PC-3 (cell line): Measurements from ENCODE around the gene BMAL2. TPM values are rescaled to one million over a fixed set of nuclear protein-coding genes. Genes with fewer than 3 reads are reported as not detected.

Experiments
- ATAC-seq: fragments of 200-7000 bp; cut with Tn5 transposase; 2 replicates; pipeline ENCODE4 v1.9.1; 2020; ENCODE audit warnings: mild to moderate bottlenecking, moderate library complexity
- BruUV-seq: library from RNA; stranded (reverse); fragments of 400-500 nt; replicated peaks from 2 replicates; lab custom pipeline; 2021; lab: Mats Ljungman, UMichigan
- CTCF ChIA-PET: fragments of 300-600 bp; sonication (Branson Sonifier 250); formaldehyde crosslinking; loops from one replicate; lab custom pipeline; 2022; ENCODE audit warnings: antibody characterized with exemption; lab: Charles Lee
- POLR2A ChIA-PET: fragments of 300-600 bp; sonication (Branson Sonifier 250); formaldehyde crosslinking; loops from one replicate; lab custom pipeline; 2022; ENCODE audit warnings: antibody characterized with exemption; ENCODE audit not compliant: unreplicated experiment; lab: Charles Lee
- DNase-seq: peaks from one replicate; pipeline ENCODE4 v3.0.0-alpha.2; 2015
- H2AFZ ChIP-seq: fragments of 300-600 bp; sonication (generic); 2 replicates; pipeline ENCODE4 v1.6.0; 2016; ENCODE audit warnings: antibody characterized with exemption, low read length
- H3F3A ChIP-seq: fragments of 300-600 bp; sonication (generic); one replicate; pipeline ENCODE4 v1.6.0; 2017; ENCODE audit warnings: antibody characterized with exemption, low read length, control low read depth, mild to moderate bottlenecking; ENCODE audit not compliant: unreplicated experiment
- H3K27ac ChIP-seq: fragments of 300-600 bp; sonication (generic); 2 replicates; pipeline ENCODE4 v1.5.1; 2016; ENCODE audit warnings: mild to moderate bottlenecking, low read length
- H3K27me3 ChIP-seq: fragments of 300-600 bp; sonication (generic); 2 replicates; pipeline ENCODE4 v1.6.1; 2016; ENCODE audit warnings: low read length, mixed read lengths
- H3K36me3 ChIP-seq: fragments of 300-600 bp; sonication (generic); 2 replicates; pipeline ENCODE4 v1.6.1; 2016; ENCODE audit warnings: low read depth, mixed run types, low read length, mixed read lengths
- H3K4me1 ChIP-seq: fragments of 300-600 bp; sonication (generic); 2 replicates; pipeline ENCODE4 v1.5.1; 2016; ENCODE audit warnings: low read length; ENCODE audit not compliant: insufficient read depth
- H3K4me2 ChIP-seq: fragments of 300-600 bp; sonication (generic); 2 replicates; pipeline ENCODE4 v1.6.0; 2016; ENCODE audit warnings: low read length
- H3K4me3 ChIP-seq: fragments of 300-600 bp; sonication (generic); 2 replicates; pipeline ENCODE4 v1.5.1; 2016; ENCODE audit warnings: mild to moderate bottlenecking, low read length, mixed read lengths
- H3K79me2 ChIP-seq: fragments of 300-600 bp; sonication (generic); 2 replicates; pipeline ENCODE4 v1.6.1; 2017; ENCODE audit warnings: low read length, mixed read lengths
- H3K9ac ChIP-seq: fragments of 300-600 bp; sonication (generic); 2 replicates; pipeline ENCODE4 v1.6.0; 2016; ENCODE audit warnings: mild to moderate bottlenecking, low read length
- H3K9me2 ChIP-seq: fragments of 300-600 bp; sonication (generic); replicated peaks from 2 replicates; pipeline ENCODE4 v1.6.1; 2016; ENCODE audit warnings: mixed run types, low read length, mixed read lengths
- H3K9me3 ChIP-seq: fragments of 300-600 bp; sonication (generic); 2 replicates; pipeline ENCODE4 v1.6.1; 2016; ENCODE audit warnings: low read length, mixed read lengths
- H4K20me1 ChIP-seq: fragments of 300-600 bp; sonication (generic); 2 replicates; pipeline ENCODE4 v1.6.1; 2016; ENCODE audit warnings: low read length, mixed read lengths
- EZH2 ChIP-seq: fragments of 300-600 bp; sonication (generic); IDR thresholded peaks from one replicate; pipeline ENCODE4 v1.6.1; 2017; ENCODE audit warnings: antibody characterized with exemption, mild to moderate bottlenecking, low read length; ENCODE audit not compliant: unreplicated experiment
- EZH2phosphoT487 ChIP-seq: fragments of 300-600 bp; sonication (generic); IDR thresholded peaks from 2 replicates; pipeline ENCODE4 v1.6.1; 2018; ENCODE audit warnings: mild to moderate bottlenecking, antibody characterized with exemption, low read length, borderline replicate concordance
- intact Hi-C: fragments of 100-400 bp; cut with micrococcal nuclease; formaldehyde crosslinking; loops from 2 replicates; pipeline ENCODE4 v1.9.0; 2023
- total RNA-seq: library from RNA; depleted of rRNA; stranded (reverse); fragments of >200 nt; gene quantifications from 2 replicates; pipeline ENCODE4 v1.2.3, GENCODE V29; 2014
- TF ChIP-seq, protein P1 (sequence below): fragments of 300-600 bp; sonication (generic); conservative IDR thresholded peaks from 2 replicates; pipeline ENCODE4 v1.5.1; 2017; ENCODE audit warnings: antibody characterized with exemption, low read depth, mild to moderate bottlenecking, low read length

BMAL2 gene
- total RNA-seq, 1 experiment from 2014 or later: 137 TPM

GRCh38 chr12:27284751-27285150, 47.9 kb upstream of the BMAL2 start:
- peak; percentile 57 for DNase-seq
- no peaks in the 10 kb centered on the region for H3F3A ChIP-seq
- no TSS peak for BruUV-seq
- no peaks in the 10 kb centered on the region for H3K9me2 ChIP-seq
- peak overlapping the region; percentile 9; the same call in 1 of the 2 replicates for H3K4me2 ChIP-seq
- no peaks in the 10 kb centered on the region for H3K9me3 ChIP-seq
- peak; percentile 74 for ATAC-seq
- H3K9ac ChIP-seq: no peak overlapping the region
- ChIA-PET CTCF (no interaction called here), POLR2A (no interaction called here)
- H3K27ac ChIP-seq: peak overlapping the region; percentile 9
- H3K36me3 ChIP-seq: no peaks in the 10 kb centered on the region
- no peaks in the 10 kb centered on the region for H3K27me3 ChIP-seq
- TF ChIP-seq EZH2phosphoT487: no peak
- TF ChIP-seq, protein P1, sequence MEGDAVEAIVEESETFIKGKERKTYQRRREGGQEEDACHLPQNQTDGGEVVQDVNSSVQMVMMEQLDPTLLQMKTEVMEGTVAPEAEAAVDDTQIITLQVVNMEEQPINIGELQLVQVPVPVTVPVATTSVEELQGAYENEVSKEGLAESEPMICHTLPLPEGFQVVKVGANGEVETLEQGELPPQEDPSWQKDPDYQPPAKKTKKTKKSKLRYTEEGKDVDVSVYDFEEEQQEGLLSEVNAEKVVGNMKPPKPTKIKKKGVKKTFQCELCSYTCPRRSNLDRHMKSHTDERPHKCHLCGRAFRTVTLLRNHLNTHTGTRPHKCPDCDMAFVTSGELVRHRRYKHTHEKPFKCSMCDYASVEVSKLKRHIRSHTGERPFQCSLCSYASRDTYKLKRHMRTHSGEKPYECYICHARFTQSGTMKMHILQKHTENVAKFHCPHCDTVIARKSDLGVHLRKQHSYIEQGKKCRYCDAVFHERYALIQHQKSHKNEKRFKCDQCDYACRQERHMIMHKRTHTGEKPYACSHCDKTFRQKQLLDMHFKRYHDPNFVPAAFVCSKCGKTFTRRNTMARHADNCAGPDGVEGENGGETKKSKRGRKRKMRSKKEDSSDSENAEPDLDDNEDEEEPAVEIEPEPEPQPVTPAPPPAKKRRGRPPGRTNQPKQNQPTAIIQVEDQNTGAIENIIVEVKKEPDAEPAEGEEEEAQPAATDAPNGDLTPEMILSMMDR: no peak
- no peak for TF ChIP-seq EZH2
- H3K79me2 ChIP-seq: no peaks in the 10 kb centered on the region
- intact Hi-C loops: loop anchor here (2.0 kb wide), 1 partner anchor 16 kb away; no protein-coding TSS in a partner anchor
- H2AFZ ChIP-seq: no peak overlapping the region
- no peak overlapping the region for H3K4me3 ChIP-seq
- peaks cover 17% of the 10 kb centered on the region for H3K4me1 ChIP-seq
- H4K20me1 ChIP-seq: no peaks in the 10 kb centered on the region

DNA sequence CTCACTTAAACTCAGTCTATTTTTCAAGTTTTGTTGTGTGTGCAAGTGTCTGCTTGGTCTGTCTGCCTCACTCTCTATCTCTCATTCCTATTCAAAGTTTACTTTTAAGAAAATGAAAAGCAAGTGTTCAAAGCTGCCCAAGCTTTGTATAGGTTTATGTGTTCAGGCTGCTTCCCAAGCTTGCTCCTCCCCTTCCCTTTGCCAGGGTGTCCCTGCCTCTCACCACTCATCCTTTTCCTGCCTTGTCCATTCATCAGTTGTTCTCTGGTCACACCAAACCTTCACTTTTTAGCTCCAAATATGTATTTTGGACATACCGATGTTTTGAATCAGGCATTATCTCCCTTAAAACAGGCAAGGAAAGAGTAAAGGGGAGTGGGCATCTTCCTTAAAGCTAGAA, 47.2 kb upstream of the BMAL2 start:
- Histone ChIP-seq H4K20me1 (no peaks in the 10 kb centered on the region), H3K9me3 (no peaks in the 10 kb centered on the region), H3K4me2 (no peak overlapping the region), H3K27ac (peak overlapping the region; percentile 7; the same call in 1 of the 2 replicates), H3K4me3 (no peak overlapping the region), H3K36me3 (no peaks in the 10 kb centered on the region), H3K9ac (no peak overlapping the region), H3F3A (no peaks in the 10 kb centered on the region), H3K27me3 (no peaks in the 10 kb centered on the region), H3K4me1 (peaks cover 17% of the 10 kb centered on the region), H3K9me2 (no peaks in the 10 kb centered on the region), H3K79me2 (no peaks in the 10 kb centered on the region), H2AFZ (no peak overlapping the region)
- intact Hi-C loops: loop anchor here (2.0 kb wide), 1 partner anchor 15 kb away; no protein-coding TSS in a partner anchor
- ATAC-seq: peak; percentile 45
- TF ChIP-seq EZH2 (no peak), EZH2phosphoT487 (no peak)
- TF ChIP-seq, protein P1: no peak
- DNase-seq: no peak
- CTCF ChIA-PET: interaction anchor here (0.7 kb wide), 2 partner anchors 21 to 656 kb away, joined by 3 read pairs; no protein-coding TSS in a partner anchor
- no TSS peak for BruUV-seq
- POLR2A ChIA-PET: no interaction called here

DNA sequence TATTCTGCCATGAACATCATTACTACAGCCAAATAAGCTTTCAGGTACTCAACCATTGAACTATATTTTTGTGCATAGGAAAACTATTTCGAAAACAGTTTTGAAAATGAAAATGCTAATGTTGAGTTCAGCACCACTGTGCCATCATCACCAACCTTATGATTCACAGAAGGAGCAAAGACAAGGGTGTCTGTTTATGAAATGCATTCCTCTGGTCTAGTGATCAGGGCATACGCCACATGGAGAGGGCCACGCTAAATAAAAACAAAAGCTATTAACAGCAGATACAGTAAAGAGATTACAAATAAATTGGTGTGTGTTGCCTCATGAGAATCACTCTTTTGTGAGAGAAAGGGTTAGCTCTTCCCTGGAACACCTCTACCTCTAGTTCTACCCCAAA, 43.2 kb upstream of the BMAL2 start:
- no peak overlapping the region for H3K4me2 ChIP-seq
- H3K27ac ChIP-seq: no peak overlapping the region
- no peaks in the 10 kb centered on the region for H3K9me2 ChIP-seq
- ChIA-PET POLR2A (no interaction called here), CTCF (no interaction called here)
- no peaks in the 10 kb centered on the region for H3K27me3 ChIP-seq
- no peak overlapping the region for H3K4me3 ChIP-seq
- no peaks in the 10 kb centered on the region for H3K9me3 ChIP-seq
- TF ChIP-seq EZH2phosphoT487: no peak
- TF ChIP-seq, protein P1: no peak
- TF ChIP-seq EZH2: no peak
- H3K36me3 ChIP-seq: no peaks in the 10 kb centered on the region
- no peaks in the 10 kb centered on the region for H4K20me1 ChIP-seq
- ATAC-seq: no peak
- H3K9ac ChIP-seq: no peak overlapping the region
- no peaks in the 10 kb centered on the region for H3F3A ChIP-seq
- no peak for DNase-seq
- intact Hi-C loops: no loop called here
- H2AFZ ChIP-seq: no peak overlapping the region
- no TSS peak for BruUV-seq
- H3K79me2 ChIP-seq: no peaks in the 10 kb centered on the region
- peaks cover 13% of the 10 kb centered on the region for H3K4me1 ChIP-seq
